ENCODE data around the gene SPINT2. TPM values are rescaled to one million over a fixed set of nuclear protein-coding genes. Genes with fewer than 3 reads are reported as not detected.

The SPINT2 gene
- polyA plus RNA-seq, 1 donor from 2014 or later: 236 TPM

GRCh38 chr19:38320969-38321339 is 56.6 kb downstream of the SPINT2 start:
- H3K9me2 ChIP-seq (ENCODE audit: insufficient read depth, low read length): no peaks in the 10 kb centered on the region
- H3K4me2 ChIP-seq (ENCODE audit: low read length): no peak overlapping the region
- H3K4me3 ChIP-seq (ENCODE audit: low read length): no peak overlapping the region
- peaks cover 34% of the 10 kb centered on the region for H3K27me3 ChIP-seq (ENCODE audit: insufficient read depth, low read depth, low read length)
- no peak overlapping the region for H2AFZ ChIP-seq (ENCODE audit: low read depth, low read length)
- H3K79me2 ChIP-seq (replicated peaks; ENCODE audit: insufficient read depth, low read length): no peaks in the 10 kb centered on the region
- no peaks in the 10 kb centered on the region for H4K20me1 ChIP-seq (ENCODE audit: insufficient read depth)
- no peaks in the 10 kb centered on the region for H3K36me3 ChIP-seq (ENCODE audit: insufficient read depth, low read length)
- TF ChIP-seq TAF1 (IDR thresholded peaks at IDR 0.05; ENCODE audit: low read depth) (no peak), EZH2 (IDR thresholded peaks at IDR 0.05; ENCODE audit: borderline replicate concordance, insufficient read depth, low read length, poor library complexity, severe bottlenecking) (no peak), POLR2AphosphoS5 (IDR thresholded peaks at IDR 0.05) (no peak), CTCF (IDR thresholded peaks at IDR 0.05; ENCODE audit: poor library complexity, severe bottlenecking) (no peak), MXI1 (conservative IDR thresholded peaks at IDR 0.05; ENCODE audit: poor library complexity, severe bottlenecking) (no peak), RAD21 (conservative IDR thresholded peaks at IDR 0.05) (no peak), SMC3 (conservative IDR thresholded peaks at IDR 0.05; ENCODE audit: poor library complexity) (no peak), EP300 (conservative IDR thresholded peaks at IDR 0.05; ENCODE audit: poor library complexity, severe bottlenecking) (no peak)
- TF ChIP-seq, protein P1, sequence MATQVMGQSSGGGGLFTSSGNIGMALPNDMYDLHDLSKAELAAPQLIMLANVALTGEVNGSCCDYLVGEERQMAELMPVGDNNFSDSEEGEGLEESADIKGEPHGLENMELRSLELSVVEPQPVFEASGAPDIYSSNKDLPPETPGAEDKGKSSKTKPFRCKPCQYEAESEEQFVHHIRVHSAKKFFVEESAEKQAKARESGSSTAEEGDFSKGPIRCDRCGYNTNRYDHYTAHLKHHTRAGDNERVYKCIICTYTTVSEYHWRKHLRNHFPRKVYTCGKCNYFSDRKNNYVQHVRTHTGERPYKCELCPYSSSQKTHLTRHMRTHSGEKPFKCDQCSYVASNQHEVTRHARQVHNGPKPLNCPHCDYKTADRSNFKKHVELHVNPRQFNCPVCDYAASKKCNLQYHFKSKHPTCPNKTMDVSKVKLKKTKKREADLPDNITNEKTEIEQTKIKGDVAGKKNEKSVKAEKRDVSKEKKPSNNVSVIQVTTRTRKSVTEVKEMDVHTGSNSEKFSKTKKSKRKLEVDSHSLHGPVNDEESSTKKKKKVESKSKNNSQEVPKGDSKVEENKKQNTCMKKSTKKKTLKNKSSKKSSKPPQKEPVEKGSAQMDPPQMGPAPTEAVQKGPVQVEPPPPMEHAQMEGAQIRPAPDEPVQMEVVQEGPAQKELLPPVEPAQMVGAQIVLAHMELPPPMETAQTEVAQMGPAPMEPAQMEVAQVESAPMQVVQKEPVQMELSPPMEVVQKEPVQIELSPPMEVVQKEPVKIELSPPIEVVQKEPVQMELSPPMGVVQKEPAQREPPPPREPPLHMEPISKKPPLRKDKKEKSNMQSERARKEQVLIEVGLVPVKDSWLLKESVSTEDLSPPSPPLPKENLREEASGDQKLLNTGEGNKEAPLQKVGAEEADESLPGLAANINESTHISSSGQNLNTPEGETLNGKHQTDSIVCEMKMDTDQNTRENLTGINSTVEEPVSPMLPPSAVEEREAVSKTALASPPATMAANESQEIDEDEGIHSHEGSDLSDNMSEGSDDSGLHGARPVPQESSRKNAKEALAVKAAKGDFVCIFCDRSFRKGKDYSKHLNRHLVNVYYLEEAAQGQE (IDR thresholded peaks at IDR 0.05; ENCODE audit: borderline replicate concordance): no peak
- no peaks in the 10 kb centered on the region for H3K9me3 ChIP-seq (ENCODE audit: low read length)
- no peaks in the 10 kb centered on the region for H3F3A ChIP-seq (ENCODE audit: insufficient read depth, low read length, poor library complexity, severe bottlenecking)
- no peak overlapping the region for H3K9ac ChIP-seq (ENCODE audit: low read length)
- no peak overlapping the region for H3K27ac ChIP-seq (ENCODE audit: low read length)

DNA sequence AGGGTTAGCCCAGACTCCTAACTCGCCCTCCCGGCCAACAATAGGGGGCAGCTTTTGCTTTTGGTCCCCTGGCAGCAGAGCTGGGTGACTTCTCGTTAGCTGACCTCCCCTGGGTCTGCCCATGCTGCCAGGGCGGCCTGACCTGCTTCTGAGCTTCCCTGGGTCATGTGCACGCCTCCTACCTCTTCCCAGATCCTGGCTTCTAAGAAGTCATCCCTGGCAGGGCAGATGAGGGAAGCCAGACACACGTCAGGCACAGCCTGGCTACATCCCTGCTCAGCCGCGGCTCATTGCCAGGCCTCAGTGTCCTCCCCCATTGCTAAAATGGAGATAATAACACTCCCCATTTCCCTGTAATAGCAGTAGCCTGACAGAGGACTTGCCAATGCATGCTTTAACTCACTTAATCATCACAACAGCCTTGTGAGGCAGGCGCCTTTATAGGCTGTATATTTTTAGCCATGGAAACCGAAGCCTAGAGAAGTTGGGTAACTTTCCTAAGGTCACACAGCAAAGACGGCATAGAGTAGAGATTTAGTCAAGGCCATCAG is 57.3 kb downstream of the SPINT2 start:
- Histone ChIP-seq H3K4me3 (ENCODE audit: low read length) (no peak overlapping the region), H3K9ac (ENCODE audit: low read length) (no peak overlapping the region), H3K4me2 (ENCODE audit: low read length) (no peak overlapping the region), H2AFZ (ENCODE audit: low read depth, low read length) (no peak overlapping the region), H4K20me1 (ENCODE audit: insufficient read depth) (no peaks in the 10 kb centered on the region), H3F3A (ENCODE audit: insufficient read depth, low read length, poor library complexity, severe bottlenecking) (no peaks in the 10 kb centered on the region), H3K79me2 (replicated peaks; ENCODE audit: insufficient read depth, low read length) (no peaks in the 10 kb centered on the region), H3K27me3 (ENCODE audit: insufficient read depth, low read depth, low read length) (peaks cover 34% of the 10 kb centered on the region), H3K9me2 (ENCODE audit: insufficient read depth, low read length) (no peaks in the 10 kb centered on the region), H3K36me3 (ENCODE audit: insufficient read depth, low read length) (no peaks in the 10 kb centered on the region), H3K27ac (ENCODE audit: low read length) (no peak overlapping the region), H3K9me3 (ENCODE audit: low read length) (no peaks in the 10 kb centered on the region)
- TF ChIP-seq, protein P1 (IDR thresholded peaks at IDR 0.05; ENCODE audit: borderline replicate concordance): no peak
- TF ChIP-seq SMC3 (conservative IDR thresholded peaks at IDR 0.05; ENCODE audit: poor library complexity) (no peak), POLR2AphosphoS5 (IDR thresholded peaks at IDR 0.05) (no peak), TAF1 (IDR thresholded peaks at IDR 0.05; ENCODE audit: low read depth) (no peak), RAD21 (conservative IDR thresholded peaks at IDR 0.05) (no peak), EZH2 (IDR thresholded peaks at IDR 0.05; ENCODE audit: borderline replicate concordance, insufficient read depth, low read length, poor library complexity, severe bottlenecking) (no peak), EP300 (conservative IDR thresholded peaks at IDR 0.05; ENCODE audit: poor library complexity, severe bottlenecking) (no peak), CTCF (IDR thresholded peaks at IDR 0.05; ENCODE audit: poor library complexity, severe bottlenecking) (no peak), MXI1 (conservative IDR thresholded peaks at IDR 0.05; ENCODE audit: poor library complexity, severe bottlenecking) (no peak)
